GM18499 (cell line): Measurements from ENCODE around the gene SFXN5.
"Not testable (repeated sequence)": the region's sequence is repeated elsewhere in the genome, so short reads cannot be mapped to it uniquely, and the experiment has no call there.

Experiments
- ATAC-seq: cut with Tn5 transposase; IDR thresholded peaks from one replicate; pipeline ENCODE4 v1.9.1; 2021; ENCODE audit warnings: moderate number of reproducible peaks; ENCODE audit not compliant: insufficient read depth, unreplicated experiment

The SFXN5 gene

DNA sequence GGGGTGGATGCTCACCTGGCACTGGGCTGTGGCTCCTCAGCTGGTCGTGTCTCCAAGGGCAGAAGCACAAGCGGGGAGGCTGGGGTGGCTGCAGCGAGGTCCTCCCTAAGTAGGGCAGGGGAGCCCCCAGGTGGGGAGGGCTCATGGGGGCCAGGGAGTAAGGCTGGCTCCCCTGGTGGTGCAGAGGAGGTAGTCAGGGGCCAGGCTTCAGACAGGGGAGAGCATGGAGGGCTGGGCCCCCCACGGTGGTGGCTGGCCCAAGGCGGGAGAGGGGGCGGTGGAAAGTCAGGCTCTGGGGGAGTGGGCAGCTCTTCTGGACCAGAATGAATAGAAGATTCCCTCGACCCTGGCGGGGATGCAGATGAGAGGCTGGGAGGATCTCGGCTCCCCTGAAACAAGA lies 8.1 kb upstream of the SFXN5 start:
- ATAC-seq: no peak

DNA sequence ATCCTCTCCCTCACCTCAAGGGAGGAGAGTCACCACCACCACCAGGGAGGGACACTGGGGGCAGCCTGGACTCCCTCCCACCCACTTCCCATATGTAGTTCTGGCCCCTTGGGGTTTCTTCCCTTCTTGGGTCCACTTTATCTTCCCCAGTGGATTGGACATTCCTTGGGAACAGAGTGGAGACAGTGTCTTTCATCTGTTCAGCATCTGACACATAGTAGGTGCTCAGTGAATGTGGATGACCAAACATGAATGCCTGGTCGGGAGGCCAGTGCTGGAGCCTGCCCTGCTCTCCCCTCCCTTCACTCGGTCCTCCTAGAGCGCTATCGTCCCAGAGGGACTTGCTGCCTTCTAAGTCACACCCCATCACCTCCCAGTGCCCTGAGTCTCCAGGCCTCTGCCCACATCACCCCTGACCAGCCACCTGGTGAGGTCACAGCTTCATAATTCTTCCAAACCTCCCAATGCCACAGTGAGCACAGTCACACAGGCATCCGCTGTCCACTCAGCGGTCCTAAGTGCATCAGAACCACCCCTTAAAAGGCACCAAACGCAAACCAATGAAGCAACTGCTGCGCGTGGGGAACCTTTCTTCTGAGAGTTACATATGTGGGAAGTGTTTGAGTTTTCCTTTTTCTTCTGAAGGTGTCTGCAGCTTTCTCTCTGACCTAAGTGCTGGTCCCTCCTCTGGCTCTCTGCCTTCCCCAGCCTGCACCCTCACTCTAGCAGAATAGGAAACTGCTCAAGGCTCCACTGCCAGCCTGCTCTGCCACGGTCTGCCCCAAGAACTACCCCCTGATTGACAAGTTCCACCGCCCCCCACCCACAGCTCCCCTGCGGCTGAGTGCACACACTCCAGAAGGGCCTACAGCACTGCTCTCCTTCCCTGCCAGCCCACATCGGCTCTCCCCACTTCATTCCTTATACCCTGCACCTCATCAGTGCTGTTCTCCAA lies 7.2 kb upstream of the SFXN5 start:
- no peak for ATAC-seq

DNA sequence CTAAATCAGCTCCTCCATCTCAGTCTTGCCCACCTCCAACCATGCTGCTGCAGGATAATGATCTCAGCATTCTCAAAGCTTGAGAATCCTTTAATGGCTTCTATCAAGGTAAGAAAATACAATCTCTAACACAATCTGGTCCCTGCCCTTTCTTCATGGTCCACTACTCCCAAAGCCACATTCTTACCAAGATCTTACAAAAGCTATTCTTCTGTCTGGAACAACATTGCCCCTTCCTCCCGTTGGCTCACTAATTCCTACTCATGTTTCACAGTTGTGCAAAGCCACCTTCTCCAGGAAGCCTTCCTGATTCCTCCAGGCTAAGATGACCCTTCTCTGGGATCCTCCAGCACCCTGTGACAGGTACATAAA lies 5.9 kb upstream of the SFXN5 start:
- ATAC-seq: no peak

DNA sequence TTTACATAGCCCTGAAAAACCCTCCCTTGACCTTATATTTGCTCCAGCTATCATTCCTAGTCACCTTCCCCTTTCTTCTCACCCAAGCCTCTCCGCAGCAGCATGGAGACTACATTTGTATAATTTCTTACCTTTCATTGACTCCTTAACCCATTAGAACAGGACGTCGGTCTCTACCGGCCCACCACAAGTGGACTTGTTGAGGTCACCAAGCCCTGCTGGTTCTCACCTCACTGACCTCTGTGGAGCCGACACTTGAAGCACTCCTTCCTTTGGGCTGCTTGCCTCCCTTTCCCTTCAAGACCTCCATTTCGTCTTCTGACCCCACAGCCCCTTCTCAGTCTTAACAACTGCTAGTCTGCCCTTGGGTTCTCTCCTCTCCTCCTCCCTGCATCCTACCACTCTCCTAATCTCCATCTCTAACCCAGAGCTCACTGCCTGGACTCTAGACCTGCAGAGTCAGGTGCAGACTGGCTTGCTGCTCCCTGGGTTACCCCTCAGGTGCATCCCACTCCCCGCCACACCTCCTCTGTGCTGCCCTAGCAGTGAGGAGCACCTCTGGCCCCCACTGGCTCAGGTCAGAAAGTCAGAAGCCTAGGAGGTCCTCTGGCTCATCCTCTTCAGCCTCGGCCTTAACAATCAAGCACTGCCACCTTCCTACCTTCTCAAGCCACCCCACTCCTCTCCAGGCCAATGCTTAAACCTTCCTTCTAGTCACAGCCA lies 5.3 kb upstream of the SFXN5 start:
- no peak for ATAC-seq

DNA sequence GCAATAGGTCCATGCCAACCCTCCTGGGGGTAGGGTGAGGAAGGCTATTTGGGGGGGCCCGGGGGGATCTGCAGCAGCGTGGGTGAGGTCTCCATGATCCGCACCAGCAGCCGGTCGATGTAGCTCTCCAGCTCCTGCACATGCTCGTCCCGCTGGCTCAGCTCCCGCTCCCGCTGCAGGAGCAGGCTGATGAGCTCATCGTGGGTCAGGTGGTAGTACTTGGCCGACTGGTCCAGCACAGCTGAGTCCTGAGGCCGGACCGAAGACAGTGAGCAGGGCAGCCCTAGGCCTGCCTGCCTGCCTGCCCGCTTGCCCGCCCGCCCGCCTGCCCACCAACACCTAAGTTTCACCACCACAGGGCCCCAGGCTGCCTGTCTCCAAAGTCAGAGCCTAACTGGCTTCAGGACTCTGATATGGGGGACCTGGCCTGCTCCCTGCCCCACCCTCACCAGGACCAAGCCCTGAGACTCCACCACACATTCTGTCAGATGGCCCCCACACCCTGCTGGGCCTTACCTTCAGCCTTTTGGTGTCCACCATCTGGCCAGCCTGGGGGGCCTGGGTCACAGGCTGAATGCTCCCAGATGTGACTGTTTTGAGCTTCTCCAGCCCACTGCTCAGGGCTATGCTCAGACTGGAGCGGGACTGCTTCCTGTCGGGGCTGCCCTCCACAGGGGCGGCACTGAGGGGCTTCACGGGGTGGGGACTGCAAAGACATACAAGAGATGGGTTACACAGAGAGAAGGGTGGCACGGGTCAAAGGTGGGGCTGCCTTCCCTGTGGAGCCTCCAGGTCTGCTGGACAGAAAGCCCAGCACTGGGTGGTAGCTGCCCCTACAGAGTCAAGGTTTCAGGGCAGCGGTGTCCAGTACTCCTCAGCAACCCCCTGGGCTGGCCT lies 4.2 kb upstream of the SFXN5 start:
- no peak for ATAC-seq

DNA sequence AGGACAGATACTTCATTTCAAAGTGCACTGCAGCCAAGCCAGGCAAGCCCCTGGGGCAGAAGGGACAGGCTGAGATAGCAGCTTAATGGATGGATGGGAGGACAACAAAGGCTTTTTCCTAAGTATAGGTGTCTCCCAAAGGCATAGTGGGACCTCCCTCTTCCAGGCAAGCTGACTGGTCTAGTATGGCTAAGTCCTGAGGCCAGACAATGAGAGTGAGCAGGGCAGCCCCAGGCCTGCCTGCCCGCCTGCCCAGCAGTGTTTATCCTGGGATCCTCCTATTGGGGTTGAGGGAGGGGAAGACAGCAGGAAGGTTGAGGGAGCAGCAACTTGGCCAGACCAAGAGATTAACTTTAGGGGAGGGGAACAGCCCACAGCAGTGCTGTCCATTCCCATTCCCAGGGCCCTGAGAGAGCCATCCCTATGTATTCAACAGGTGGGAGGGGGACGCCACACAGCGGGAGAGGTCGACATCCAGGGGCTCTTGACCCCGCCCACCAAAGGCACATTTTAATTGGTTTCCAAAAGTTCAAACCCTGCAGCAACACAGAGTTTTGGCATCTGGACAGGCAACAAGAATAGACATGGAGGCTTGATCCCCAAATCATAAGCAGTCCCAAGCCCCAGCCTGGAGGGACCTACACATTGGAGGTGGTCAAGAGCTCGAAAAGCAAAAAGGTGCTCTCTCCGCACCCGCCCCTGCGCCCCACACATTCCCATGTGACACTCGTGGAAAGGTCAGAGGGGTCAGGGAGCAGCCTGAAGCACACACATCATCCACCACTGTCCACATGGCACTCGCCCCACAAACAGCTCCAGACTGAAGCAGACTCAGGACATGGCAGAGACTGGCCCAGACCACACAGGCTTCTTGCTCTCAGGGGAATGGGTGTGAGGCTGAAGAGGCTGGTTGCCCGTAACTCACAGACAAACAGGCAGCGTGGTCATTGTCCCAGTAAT lies 2.9 kb upstream of the SFXN5 start:
- no peak for ATAC-seq

DNA sequence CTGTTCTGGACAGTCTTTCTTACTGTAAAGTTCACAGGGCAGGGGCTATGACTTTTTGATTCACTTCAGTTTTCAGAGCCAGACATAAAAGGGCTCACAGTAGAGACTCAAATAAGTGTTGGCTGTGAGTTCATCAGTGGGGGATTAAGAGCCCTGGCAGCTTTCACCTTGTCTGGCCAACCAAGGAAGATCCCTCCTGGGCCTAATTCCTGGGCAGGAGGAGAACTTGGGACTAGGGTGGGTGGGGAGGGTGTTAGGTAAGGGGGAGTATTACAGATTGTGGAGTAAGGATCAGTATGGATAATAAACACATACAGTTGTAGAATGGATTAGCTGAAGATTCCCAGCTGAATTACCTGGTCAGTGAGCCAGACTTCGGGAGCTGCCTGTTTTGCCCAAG lies 904 bp upstream of the SFXN5 start:
- ATAC-seq: no peak

DNA sequence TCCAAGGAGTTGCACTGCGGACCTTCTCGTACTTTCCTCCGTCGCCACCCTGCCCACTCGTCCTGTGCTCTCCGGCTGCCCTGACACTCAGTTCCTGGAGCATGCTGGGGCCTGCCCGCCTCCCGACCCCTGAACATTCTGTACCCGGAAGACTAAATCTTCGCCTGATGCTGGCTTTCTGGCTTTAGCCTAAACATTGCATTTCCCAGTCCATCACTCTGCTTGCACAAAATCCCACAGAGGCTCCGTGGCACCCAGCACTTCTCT lies 550 bp upstream of the SFXN5 start:
- ATAC-seq: no peak

DNA sequence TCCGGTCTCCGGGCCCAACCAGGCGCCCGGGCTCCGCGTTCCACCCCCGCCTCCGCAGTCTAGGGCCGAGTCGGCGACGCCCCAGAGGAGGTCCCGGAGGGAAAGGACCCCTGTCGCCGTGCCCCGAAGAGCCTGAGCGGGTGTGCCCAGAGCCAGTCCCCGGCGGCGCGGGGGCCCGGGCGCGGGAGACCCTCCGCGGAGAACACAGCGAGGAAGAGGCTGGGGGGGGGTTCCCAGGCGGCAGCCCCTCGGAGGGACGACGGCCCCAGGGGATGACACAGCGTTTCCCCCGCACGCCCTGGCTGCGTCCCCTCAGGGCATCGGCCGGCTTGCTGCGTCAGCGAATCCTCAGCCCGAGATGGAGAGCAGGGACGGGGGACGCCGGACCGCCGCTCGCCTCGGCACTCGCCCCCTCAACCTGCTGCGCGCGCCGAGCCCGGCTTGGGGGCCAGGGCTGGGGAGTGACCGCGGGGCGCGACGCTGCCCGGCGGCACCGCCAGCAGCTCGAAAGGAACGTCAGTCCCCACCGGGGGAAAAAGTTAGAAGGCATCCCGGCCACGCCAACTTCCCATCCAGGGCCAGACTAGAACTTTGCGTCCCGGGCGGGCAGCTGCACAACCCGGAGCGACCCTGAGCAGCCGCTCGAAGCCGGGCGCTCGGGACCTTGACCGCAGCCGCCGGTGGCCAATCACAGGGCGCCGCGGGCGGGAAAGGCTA lies 711 bp downstream of the SFXN5 start:
- ATAC-seq: peak; percentile 14

DNA sequence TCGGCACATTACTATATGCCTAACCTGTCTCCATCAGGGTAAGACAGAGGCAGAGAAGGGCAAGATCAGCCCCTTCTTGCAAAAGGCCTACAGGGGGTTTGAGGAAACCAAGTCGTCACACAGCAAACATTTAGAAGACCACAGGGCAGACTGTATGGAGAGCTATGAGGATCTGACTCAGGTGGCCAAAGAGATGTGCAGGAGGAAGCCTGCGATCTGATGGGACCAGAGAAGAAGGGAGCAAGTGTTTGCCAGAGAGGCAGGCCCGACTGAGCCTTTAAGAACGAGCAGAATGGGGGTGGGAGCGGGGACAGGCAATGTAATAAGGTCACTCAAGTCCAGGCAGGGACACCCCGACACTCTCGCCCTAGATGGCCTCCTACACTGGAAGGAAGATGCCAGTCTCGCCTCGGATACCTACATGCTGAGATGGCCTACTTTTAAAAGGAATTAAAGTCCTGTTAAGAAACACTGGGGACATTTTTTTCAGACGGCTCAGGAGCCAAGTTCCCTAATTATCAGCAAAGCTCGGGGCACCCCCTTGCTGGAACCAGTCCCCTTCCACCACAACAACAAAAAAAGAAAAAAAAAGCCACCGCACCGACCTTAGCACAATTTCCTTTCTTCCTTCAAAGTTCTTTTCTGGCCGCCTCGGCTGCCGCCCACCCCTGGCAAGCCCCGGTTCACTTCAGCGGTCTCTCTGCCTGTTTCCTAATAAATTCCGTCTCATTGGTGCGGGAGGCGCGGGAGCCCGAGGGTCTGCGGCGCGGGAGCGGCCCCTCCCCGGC lies 1.5 kb downstream of the SFXN5 start:
- no peak for ATAC-seq

DNA sequence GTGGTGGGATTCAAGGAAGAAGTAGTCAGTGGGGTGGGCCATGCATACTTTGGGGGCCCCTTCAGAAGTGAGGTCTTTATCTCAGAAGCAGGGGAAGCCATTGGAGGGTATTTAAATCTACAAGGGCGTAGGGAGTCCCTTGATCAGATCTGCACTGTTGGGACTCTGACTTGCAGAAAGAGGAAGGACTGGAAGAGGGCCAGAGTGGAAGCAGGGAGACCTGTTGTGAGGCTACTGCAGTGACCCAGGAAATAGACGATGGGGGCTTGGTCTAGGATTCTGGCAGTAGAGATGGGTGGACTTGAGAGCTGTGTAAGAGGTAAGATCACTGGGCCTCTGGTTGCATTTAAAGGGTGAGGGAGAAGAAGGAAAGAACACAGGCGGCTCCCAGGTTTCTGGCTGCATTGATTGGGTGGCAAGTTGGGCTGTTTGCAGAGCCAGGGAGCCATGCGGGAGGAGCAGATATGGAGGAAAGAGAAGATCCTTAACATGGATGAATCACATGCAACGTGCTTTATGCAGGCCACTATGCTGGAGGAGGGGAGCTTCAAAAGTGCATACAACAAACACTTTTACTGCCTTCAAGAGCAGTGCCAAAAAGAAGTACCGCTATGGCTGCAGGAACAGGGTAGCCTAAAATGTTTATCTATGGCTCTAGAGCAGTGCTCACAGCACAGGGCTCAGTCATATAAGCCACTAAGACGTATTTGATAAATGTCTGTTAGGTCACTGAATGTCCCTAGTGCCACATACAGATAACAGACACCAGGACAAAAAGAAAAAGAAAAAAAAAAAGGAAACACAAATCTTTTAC lies 2.3 kb downstream of the SFXN5 start:
- ATAC-seq: no peak

DNA sequence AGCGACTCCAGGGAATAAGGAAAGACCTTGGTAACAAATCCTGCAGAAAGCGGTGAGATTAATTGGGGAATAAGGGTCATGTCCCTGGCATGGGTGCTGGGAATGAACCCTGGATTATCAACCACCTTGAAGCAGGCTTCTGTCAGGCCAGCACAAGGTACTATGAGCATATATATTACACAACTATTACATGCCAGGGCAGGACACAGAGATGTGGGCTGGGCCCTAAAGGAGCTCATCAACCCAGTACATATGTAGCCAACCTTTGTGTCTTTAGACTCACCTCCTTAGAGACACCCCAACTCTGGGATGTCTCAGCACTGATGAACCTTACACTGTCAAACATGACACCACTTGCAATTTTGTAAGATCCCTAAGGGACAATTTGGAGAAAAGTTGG lies 3.4 kb downstream of the SFXN5 start:
- ATAC-seq: no peak

DNA sequence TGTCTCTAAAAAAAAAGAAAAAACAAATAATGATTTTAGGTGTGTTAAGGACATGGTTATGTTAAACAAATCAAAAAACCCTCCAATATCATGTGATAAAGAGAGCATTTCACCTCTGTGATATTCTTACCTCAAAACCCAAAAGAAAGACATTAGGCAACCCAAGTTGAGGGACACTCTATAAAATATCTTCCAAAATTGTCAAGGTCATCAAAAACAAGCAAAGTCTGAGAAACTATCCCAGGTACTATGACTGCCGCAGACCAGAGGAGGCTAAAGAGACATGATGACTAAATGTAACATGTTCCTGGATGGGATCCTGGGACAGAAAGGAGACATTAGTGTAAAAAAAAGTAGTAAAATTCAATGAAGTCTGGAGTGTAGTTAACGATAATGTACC lies 4.5 kb downstream of the SFXN5 start:
- no peak for ATAC-seq

DNA sequence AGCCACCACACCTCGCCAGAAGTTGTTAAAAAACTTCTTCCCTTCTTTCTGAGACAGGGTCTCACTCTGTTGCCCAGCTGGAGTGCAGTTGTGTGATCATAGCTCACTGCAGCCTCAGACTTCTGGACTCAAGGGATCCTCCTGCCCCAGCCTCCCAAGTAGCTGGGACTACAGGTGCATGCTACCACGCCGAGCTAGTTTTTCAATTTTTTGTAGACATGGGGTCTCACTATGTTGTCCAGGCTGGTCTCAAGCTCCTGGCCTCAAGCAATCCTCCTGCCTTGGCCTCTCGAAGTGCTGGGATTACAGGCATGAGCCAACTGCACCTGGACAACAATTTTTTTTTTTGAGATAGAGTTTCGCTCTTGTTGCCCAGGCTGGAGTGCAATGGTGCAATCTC lies 6.4 kb downstream of the SFXN5 start:
- not testable (repeated sequence) for ATAC-seq

DNA sequence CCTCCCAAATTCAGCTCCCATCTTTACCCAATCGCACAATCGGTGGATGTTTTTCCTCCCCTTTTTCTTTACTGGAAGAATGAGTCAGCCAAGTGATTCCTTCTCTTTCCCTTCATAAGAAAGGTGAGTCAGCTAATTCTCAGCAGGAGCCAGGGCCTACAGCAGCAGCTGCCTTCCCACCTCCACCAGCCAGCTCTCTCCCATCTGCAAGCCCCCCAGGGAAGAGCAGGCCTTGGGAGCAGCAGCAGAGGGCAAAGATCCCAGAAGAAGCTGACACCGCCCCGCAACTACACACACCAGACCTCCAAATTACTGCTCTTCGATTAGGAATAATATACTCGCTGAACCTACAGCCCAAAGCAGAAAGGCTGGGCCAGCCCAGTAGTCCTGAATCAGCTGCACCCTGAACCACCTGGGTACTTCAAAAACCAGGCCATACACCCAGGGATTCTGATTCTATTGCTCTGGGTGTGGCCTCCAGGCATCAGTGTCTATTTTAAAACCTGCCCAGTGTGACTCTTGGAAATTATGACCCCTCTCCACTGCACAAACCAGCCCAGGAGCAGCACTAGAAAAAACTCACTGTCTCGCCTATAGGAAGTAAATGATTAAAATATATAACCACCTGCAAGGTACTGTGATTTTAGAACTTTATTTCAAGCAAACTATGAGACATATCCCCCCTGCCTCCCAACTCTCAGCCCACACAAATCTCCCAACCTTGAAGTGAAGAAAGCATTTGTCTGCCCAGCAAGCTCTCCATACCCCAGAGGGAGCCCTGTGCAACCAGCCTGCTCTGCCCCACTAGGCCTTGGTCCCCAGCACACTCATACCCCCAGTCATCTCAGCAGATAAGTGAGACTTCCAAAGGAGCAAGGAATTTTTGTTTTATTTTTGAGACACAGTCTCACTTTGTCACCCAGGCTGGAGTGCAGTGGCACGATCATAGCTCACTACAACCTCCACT lies 7.3 kb downstream of the SFXN5 start:
- no peak for ATAC-seq

DNA sequence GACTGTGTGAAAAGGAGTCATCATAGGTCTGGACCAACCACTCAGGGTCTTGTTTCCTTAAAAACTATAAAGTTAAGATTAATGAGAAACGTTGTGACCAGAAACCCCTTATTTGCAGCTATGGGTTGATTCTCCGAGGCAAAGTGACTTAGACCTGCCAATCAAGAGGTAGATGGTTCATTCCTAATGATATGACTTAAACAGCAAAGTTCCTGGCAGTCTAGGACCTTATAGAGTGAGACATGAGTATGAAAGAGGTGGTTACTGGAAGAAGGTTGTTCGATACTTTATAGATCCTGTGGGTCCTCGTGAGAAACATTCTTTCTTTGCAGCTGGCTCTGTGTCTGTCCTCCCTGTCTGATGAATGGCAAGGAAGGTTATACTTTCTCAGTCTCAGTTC lies 8.0 kb downstream of the SFXN5 start:
- no peak for ATAC-seq

DNA sequence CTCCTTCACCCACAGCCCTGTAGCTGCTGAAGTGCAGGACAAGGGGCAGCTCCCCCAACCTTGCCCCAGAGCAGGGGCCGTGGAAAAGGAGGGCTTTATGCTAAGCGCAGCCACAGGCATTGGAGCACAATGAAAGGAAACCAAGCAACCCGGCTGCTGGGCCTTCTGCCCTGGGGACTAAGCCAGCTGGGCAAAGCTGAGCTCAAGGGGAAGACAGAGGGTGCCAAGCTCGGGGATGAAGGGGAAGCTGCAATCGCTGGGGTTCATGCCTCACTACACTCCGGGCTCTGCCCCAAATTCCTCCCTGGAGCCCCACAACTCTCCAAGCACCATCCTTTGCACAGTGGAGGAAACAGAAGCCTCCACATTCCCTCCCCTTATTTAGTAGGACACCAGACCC lies 12.4 kb downstream of the SFXN5 start:
- no peak for ATAC-seq
